ENCODE data around the gene RIPK4. TPM values are rescaled to one million over a fixed set of nuclear protein-coding genes. Genes with fewer than 3 reads are reported as not detected.

Gene RIPK4
- total RNA-seq: not detected

DNA sequence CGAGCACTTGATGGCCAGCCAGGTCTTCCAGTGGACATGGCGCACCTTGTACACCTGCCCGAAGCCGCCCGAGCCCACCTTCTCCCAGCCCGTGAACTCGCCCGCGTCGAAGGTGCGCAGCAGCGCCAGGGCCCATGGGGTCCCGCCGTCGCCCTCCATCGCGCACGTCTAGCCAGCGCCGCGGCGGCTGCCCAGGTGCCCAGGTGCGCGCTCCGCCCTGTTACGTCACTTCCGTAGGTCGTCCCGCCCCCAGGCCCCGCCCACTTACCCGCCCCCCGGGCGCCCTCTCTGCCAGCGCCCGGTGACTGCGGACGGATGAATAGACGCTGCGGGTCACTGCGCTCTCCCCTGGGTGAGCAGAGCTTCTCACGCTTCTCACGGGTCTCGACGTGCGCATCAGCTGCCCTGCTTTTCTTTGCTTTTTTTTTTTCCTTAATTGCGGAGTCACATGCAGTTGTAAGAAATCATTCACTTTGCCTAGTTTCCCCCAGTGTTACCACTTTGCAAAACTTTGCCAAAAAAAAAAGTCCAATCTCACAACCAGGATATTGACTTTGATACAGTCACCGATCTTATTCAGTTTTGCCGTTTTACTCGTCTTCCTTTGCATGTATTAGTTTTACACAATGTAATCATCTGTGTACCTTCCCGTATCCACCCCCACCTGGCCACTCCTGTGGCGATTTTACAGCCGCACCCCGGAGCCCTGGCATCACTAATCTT lies at the start of gene RIPK4:
TSS of gene RIPK4 (minus strand) at position 170 of the 723 bp plus-strand sequence. CDS start at position 159, 11 bp downstream.
- no peak for FAIRE-seq
- no peak for DNase-seq (ENCODE audit: low spot score in 2 of 2)

DNA sequence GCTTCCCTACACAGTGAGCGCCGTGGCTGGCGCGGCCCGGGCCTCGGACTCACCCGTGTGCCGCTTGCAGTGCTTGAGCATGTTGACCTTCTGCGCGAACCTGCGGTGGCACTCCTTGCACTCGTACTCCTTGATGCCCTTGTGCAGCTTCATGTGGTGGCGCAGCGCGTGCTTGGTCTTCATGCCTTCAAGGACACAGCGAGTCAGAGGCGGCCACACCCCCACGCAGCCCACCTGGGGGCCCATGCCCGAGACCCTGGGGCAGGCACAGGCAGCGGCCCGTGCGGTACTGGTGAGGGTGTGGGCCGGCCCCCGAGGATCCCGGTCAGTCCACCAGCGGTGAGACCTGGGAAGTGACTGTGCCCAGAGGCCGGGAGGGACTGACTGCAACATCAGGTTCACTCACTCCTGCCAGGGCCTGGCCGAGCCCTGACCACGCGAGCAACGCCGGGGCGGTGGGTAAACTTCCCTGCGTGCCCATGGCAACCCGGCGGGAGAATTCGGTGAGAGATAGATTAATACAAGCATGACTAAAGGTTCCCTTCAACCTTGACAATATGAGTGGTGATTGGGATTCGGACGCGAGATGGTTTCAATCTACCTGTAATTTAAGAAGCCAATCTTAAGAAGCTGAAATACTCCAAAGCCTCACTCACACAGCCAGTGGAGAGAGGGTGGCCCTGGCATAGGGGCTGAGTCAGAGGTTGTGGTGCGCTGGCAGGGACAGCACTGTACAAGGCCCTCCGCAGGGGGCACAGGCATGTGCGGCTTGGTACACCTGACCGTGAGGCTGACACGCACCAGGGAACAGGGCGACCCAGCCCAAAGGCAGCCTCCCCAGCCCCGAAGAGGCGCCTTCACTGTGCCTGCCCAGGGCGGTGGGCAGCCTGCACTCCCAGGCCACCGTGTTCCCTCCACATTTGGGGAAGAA lies 49.1 kb upstream of the RIPK4 start:
- no peak for DNase-seq (ENCODE audit: low spot score in 2 of 2)
- FAIRE-seq: no peak

DNA sequence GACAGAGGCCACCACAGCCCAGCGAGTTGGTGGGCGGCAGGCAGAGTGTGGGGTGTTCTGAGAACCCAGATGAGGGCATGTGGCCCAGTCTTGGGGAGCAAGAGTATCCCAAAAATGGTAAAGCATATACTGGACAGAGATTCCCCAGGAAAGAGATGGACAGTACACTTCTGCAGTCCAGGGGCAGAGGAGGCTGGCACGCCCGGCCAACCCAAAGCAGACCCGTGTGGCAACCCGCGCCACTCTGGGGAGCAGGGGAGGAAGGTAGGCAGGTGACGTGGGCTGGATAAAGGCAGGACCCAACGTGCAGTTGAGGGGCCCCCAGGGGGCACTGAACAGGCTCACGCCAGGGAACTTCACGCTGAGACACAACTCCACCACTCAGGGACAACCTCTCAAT lies 46.4 kb upstream of the RIPK4 start:
- no peak for DNase-seq (ENCODE audit: low spot score in 2 of 2)
- no peak for FAIRE-seq

DNA sequence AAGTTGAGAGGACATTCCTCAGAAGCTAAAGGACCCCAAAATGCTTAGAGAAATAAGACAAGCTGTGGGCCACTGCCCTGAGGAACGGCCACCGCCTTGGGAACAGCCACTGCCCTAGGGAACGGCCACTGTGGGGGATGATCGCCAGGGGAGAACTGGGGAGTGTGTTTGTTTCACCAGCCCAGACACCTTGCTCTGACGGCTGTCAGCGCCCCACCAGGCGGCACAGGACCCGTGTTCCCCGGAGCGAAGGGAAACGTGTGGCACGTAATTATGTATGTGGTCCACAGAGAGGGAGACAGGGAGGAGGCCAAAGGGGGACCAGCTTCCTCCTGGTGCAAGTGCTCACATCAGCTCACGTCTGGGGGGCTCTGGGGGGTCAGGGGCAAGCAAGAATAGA lies 45.8 kb upstream of the RIPK4 start:
- FAIRE-seq (no peak), DNase-seq (ENCODE audit: low spot score in 2 of 2) (no peak)

DNA sequence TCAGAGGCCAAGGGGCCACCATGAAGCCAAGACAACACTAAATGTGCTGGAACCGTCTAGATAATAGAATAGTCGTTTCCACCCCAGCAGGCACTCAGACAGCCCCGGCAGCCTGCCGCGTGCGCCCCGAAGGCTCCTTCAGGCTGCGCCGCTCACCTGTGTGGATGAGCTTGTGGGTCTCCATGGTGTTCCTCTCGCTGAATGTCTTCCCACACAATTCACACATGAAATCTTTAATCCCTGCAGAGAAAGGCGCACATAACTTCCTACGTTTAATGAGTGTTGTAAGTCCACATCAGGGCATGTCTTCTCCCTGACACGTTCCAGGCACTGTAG lies 43.7 kb upstream of the RIPK4 start:
- FAIRE-seq (no peak), DNase-seq (ENCODE audit: low spot score in 2 of 2) (peak in 1 of 2 donors; percentile 19)

DNA sequence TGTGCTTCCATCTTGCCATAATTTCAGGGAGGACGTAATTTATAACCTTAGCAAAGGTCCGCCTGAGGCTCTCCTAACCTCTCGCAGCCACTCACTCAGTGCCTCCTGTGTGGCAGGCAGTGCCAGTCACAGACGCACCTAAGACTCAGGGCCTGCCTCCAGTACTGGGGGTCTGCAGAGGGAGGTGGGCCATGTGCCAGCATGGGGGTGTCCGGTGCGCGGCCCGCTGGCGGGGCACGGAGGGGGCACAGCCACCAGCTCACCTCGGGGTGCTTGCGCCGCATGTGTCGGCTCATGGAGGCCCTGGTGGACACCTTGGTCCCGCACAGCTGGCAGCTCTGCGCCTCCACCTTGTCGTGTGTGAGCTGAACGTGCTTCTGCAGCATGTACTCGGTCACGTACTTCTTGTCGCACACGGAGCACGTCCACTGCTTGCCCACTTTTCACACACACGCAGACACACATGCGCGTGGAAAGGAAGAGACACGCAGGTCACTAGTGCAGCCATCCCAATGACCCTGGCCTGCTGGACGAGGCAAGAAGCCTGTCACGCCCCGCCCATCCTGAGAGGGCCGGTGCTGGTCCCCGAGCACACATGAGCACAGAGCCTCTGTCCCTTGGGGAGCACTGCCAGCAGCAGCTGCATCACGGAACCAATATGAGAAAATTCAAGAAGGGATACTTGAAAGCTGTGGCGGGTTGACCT lies 43.2 kb upstream of the RIPK4 start:
- peak in 1 of 2 donors; percentile 19 for DNase-seq (ENCODE audit: low spot score in 2 of 2)
- no peak for FAIRE-seq

DNA sequence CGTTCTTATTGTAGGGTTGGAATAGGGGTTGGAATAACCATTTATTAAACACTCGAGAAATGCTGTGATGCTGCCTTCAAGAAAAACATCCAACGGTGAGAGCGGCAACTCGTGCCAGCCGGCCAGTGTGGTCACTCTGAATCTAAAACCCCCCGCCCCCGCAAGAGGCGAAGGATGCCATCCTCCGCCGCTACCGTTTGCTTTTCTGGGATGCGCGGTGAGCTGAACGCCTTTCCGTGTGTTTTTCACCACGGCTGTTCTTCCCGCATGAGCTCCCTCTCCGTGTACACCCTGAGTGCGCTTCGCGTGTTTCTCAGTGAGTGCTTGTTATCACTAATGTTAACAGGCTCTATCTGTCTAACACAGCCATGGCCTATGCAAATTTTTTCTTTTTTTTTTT lies 42.0 kb upstream of the RIPK4 start:
- FAIRE-seq (no peak), DNase-seq (ENCODE audit: low spot score in 2 of 2) (no peak)

DNA sequence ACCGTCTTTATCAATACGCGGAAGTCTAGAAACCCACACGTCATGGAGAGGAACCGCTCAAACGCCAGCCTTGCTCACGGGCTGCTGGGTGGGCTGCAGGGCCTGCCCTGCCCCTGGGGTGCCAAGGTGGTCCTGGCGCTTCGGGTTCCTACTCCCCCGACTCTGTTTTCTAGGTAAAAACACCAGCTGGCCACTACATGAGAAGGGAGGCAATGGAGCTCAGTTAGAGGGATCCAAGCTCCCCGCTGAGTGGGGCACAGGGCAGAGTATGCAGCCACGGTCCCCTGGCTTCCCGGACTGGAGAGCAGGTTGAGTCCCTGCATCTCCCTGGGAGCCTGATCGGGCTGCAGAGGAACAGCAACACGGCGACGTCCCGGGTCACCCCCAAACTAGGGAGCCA lies 41.2 kb upstream of the RIPK4 start:
- DNase-seq (ENCODE audit: low spot score in 2 of 2) (peak in 1 of 2 donors; percentile 8), FAIRE-seq (no peak)

DNA sequence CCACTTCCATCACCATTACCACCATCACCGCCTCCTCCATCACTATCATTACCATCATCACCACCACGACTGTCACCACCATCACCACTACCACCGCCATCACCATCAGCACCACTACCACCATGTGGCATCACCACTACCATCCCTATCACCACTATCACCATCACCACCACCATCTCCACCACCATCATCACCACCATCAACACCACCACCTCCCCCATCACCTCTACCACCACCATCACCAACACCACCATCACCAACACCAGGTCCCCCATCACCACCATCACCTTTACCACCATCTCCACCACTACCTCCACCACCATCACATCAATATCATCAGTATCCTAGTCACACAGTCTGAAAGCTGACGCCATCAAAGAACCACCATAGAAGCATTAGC lies 39.9 kb upstream of the RIPK4 start:
- DNase-seq (ENCODE audit: low spot score in 2 of 2) (peak in 1 of 2 donors; percentile 5), FAIRE-seq (no peak)

DNA sequence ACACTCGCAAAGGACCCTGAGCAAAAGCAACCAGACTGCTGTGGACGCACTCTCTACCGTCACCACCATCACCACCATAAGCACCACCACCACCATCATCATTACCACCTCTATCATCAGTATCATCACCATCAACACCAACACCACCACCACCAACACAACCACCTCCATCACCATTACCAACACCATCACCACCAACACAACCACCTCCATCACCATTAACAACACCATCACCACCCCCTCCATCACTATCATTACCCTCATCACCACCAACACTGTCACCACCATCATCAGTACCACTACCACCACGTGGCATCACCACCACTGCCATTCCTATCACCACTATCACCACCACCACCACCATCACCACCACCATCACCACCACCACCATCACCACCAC lies 38.8 kb upstream of the RIPK4 start:
- FAIRE-seq (no peak), DNase-seq (ENCODE audit: low spot score in 2 of 2) (no peak)

DNA sequence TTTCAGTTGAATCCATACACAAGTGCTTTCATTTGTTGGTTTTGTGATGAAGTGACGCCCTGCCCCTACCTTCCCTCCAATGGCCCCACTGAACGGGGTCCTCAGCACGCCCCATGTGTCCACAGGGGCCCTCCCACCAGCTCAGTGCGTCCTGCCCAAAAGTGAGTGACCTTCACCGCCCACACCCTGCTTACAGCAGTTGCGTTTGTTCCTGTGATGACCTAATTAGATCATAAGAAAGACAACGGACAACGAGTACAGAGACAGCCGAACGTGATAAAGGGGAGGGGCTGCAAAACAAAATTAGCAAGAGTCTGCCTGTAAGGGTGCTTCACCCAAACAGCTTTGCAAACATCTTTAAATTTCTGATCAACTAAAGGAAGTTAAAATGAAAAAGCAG lies 38.2 kb upstream of the RIPK4 start:
- FAIRE-seq (no peak), DNase-seq (ENCODE audit: low spot score in 2 of 2) (no peak)

DNA sequence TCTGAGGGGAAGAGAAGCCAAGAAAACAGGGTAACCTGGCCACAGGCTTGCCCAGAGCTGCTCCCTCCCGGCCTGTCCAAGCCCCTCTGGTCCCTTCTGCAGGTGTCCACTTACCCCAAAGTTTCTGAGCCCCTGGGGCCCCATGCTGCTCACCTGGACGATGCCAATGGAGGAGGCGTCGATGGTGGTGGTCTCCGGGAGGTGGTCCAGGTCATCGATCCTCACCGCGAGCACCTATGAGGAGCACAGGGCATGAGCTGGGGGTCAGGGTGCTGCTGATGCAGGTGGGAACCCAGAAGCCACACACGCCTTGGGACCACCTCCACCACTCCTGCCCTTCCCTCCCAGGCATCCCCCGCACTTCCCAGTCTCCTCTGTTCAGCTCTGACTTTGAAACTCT lies 37.5 kb upstream of the RIPK4 start:
- FAIRE-seq (no peak), DNase-seq (ENCODE audit: low spot score in 2 of 2) (no peak)

DNA sequence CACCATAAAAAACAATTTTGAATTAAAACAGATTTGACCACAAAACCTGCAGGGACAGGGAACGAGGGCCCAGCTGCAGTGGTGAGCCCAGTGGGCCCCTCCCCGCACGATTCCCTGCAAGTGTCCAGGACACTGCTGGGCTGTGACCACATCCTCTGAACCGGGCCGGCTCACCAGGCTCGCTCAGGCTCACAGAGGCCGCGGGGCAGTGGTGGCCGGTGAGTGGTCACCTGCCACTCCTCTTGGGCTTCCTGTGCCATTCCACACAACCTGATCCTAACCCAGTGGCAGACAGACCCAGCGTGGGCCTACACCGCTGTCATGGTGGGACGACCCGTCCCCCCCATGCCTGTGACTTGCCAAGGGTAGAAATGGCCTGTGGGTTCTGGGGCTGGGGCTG lies 36.5 kb upstream of the RIPK4 start:
- FAIRE-seq: no peak
- DNase-seq (ENCODE audit: low spot score in 2 of 2): no peak

DNA sequence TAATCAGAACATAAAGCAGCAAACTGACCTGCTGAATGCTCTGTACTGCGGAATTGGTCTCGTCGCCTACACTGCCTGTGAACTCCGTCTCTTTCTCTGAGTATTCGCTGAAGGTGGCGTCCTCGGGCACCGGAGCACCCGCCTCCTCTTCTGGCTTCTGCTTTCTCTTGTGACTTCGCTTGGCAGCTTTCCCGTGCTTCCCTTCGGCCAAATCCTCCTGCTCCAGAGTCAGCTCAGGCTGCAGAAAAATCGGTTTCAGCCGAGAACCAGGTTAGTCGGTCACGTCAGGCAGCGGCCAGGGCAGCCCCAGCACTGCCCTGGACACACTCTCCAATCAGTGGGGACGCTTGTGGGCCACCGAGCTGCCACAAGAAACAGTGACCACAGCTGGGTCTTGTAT lies 35.8 kb upstream of the RIPK4 start:
- FAIRE-seq: no peak
- DNase-seq (ENCODE audit: low spot score in 2 of 2): peak in 1 of 2 donors; percentile 58

DNA sequence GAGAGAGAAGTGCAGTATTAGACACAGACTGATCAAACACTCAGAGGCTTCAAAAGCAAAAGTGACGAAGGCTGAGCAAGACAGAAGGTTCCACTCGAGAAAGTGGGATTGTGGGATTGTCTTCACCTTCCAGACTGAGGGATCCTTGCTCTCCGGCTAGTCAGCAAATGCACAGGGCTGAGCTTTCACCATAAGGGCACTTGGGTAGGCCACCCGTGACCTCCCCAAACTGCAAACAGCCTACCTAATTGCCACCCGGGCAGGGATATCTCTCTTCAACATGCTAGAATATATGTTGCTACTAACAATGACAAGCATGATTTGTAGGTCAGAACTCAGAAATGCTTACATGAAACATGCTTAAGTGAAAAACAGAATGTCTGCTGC lies 35.3 kb upstream of the RIPK4 start:
- no peak for FAIRE-seq
- no peak for DNase-seq (ENCODE audit: low spot score in 2 of 2)

DNA sequence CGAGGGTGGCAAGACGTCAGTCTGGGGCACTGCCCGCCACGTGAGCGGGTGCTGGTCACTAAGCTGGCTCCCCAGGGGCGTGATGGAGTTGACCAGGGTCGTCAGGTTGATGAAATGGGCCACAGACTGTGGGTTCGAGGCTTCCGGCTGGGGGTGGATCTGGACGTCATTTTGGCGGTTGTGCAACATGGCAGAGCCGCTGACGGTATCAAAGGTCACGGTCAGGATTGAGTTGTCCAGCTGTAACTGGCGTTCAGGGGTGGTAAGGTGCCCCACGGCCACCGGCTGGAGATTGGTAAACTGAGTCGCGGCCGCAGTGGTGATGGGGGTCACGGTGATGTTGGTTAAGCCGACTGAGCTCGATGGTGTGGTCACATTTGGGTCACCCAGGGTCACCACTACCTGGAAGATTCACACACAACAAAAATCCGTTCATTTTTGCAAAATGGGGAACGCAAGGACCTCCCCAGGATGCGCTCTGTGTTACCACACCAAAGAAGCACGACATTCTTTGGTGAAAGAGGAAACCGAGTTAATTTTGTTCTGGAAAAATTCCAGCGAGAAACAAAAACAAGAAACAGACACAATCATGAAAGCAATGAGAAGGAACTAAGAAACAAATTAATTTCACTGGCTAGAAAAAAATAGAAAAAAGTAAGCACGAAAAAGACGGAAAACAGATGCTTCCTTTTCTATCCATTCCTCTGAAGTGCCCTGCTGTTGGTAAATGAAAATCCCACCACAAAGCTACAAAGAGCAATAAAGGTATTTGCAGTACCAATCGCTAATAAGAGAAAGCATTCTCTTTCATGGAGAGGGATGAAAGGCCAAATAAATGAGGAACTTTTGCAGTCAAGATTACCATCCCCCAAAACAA lies 34.7 kb upstream of the RIPK4 start:
- no peak for FAIRE-seq
- DNase-seq (ENCODE audit: low spot score in 2 of 2): no peak

DNA sequence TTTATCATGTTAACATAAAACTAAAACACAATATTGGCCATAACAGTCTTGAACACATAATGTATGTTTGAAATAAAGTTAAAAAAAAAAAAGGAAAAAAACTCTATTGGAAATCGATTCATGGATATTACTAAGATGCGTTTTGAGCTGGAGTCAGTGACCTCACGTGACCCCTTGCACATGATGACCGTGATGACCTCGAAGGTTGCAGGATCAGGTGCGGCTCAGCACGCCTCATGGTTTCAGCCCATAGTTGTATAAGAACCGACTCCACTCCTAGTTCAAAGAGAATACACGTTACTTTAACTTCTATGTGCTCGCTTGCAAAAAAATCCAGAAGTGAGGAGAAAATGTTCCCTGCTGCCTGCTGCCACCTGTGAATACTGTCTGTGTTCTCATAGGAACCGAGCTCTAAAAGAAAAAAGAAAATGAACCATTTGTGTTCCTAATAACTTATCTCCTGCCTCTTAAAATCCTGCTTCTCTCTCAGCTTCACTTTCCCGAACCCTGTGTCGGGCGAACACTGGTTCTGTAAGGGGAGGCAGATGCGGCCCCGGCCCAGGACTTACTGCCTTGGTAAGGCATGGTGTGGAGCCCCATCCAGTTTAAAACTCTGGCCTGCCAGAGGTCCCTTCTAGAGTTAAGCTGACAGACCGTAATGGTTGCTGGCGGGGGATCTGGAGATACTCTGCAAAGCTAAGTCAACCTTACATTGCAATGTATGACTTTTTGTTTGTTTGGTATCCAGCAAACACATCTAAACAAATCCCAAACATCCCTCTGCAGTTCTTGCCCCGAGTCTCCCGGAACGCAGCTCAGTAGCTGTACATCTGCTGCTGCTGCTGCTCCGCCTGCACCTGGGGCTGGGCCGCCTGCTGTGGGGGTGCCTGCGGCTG lies 33.8 kb upstream of the RIPK4 start:
- no peak for DNase-seq (ENCODE audit: low spot score in 2 of 2)
- FAIRE-seq: no peak

DNA sequence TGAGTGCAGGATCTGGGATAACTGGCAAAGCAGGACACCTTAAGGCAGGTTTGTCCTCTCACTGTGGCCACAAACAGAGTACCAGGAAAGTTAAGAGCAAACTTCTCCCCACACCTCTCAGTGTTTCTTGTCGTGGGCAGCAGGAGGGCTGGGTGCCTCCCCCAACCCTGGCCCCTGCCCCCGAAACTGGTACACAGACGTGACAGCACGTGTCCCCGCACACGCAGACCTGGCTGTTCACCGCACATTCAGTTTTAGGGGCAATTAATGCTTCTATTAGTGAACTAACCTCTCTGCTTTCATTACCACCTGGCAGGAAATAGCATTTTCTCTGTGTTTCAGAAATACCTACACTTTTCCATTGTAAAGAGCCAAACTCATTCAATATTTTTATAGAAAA lies 32.9 kb upstream of the RIPK4 start:
- FAIRE-seq: no peak
- no peak for DNase-seq (ENCODE audit: low spot score in 2 of 2)

DNA sequence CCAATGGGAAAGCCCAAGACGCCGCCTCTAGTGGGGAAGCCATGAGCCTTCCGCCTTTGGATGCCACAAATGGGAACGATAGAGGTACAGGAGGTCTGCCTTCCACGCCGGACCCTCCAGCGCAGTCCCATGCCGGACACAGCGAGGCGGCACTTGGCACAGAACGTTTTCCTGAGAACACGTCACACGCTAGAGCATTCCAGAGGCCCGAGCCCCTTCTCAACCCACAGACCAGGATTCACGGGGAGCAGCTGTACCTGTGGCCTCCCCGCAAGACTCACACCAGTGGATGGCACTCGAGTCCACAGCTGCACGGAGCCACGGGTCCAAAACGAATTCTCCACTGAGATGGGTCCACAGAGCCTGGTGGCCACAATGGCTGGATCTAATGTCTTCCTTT lies 31.5 kb upstream of the RIPK4 start:
- DNase-seq (ENCODE audit: low spot score in 2 of 2) (no peak), FAIRE-seq (no peak)
